Right cardiac atrium (tissue), 5 donors: ENCODE measurements around the gene ACACB. TPM values are rescaled to one million over a fixed set of nuclear protein-coding genes. Genes with fewer than 3 reads are reported as not detected.

Experiments used
- ATAC-seq, 2 donors: fragments of 200-7000 bp; cut with Tn5 transposase; one replicate each; pipeline versions ENCODE4 v1.8.0 to v1.9.1; 2020; ENCODE audit warnings: moderate library complexity in 2 of 2, mild to moderate bottlenecking in 1 of 2
- DNase-seq, 3 donors: peaks; one replicate each; pipeline ENCODE4 v3.0.0-alpha.2; 2020
- H3K27ac ChIP-seq: one replicate; pipeline ENCODE4 v1.5.1; 2013; ENCODE audit warnings: mild to moderate bottlenecking, low read length, control low read depth, moderate library complexity
- H3K27me3 ChIP-seq: one replicate; pipeline ENCODE4 v1.6.1; 2013; ENCODE audit not compliant: control insufficient read depth, insufficient read depth
- H3K4me1 ChIP-seq: one replicate; pipeline ENCODE4 v1.6.1; 2013; ENCODE audit warnings: low read length; ENCODE audit not compliant: control insufficient read depth, insufficient read depth
- H3K4me3 ChIP-seq: one replicate; pipeline ENCODE4 v1.5.1; 2013; ENCODE audit warnings: low read length, control low read depth
- H3K9me3 ChIP-seq: one replicate; pipeline ENCODE4 v1.6.1; 2013; ENCODE audit warnings: low read length; ENCODE audit not compliant: control insufficient read depth
- WGBS: extraction: QIAGEN DNeasy Blood & Tissue Kit; methylation state at CpG from one replicate; pipeline ENCODE4 v1.1.7; 2013; 5-methylcytosine and 5-hydroxymethylcytosine counted together
- intact Hi-C, 4 donors: fragments of 100-400 bp; cut with DNase I; formaldehyde crosslinking; loops; one replicate each; pipeline versions ENCODE4 v1.11.0 to v1.14.0; 2022 to 2023
- polyA plus RNA-seq: library from polyadenylated mRNA; stranded (reverse); fragments of 200-250 nt; gene quantifications from one replicate; pipeline ENCODE4 v1.2.3, GENCODE V29; 2013
- total RNA-seq, 4 donors: library from RNA; stranded (reverse); fragmentation: NEBNext Ultra II Directional; extraction: Animal tissue kit (Norgen Biotek cat#: 25700); gene quantifications; one replicate each; pipeline ENCODE4 v1.2.1, GENCODE V29; 2021
- donor health status: healthy with polysubstance abuse.
- donor health status: DM: no; HTN: yes; CAD: no.
- donor health status: DM: no; HTN: no; CAD: no.
- donor health status: DM: no; HTN: yes; CAD: no; lungs with severe emphysema.
- donor health status: DM: yes; HTN: yes; CAD: no.

ACACB gene
- total and polyA plus RNA-seq, 5 donors, result 87.1 to 128 (median 115) TPM

DNA sequence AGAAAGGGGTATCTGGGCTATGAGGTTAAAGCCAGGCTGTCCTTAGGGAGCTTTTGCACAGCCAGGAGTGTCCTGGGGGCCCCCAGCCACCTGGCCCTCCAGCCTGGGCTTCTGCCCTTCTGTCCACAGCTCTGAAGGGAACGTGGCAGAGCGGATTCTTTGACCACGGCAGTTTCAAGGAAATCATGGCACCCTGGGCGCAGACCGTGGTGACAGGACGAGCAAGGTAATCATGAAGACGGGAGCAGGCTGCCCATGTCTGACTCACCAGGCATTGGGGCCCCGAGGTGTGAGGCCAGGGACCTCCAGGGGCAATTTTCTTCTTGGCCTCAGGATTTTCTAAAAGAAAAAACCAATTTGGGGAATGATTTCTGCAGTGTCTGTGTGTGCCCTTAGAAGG is 139.6 kb downstream of the ACACB start:
- no peaks in the 10 kb centered on the region for H3K4me1 ChIP-seq
- no peaks in the 10 kb centered on the region for H3K27me3 ChIP-seq
- no peaks in the 10 kb centered on the region for H3K9me3 ChIP-seq
- ATAC-seq (no peak), DNase-seq (no peak)
- no peak overlapping the region for H3K27ac ChIP-seq
- no peak overlapping the region for H3K4me3 ChIP-seq
- intact Hi-C loops, result no loop called here
- 82% methylated on average over 8 of the region's 8 CpGs for WGBS

DNA sequence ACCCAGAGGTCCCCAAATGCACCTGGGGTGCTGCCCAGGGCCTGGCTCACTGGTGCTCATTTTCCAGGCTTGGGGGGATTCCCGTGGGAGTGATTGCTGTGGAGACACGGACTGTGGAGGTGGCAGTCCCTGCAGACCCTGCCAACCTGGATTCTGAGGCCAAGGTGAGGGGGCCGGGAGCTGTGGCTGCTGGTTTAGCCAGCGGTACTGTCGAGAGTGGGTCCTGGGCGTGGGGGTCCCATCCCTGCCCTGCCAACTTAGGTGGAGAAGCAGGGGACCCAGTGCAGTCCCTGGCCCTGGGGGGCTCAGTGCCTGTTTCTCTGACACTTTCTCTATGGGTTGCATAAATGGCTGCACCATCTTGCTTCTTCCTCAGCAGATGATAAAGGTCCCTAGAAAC is 141.8 kb downstream of the ACACB start:
- 90% methylated on average over 6 of the region's 6 CpGs for WGBS
- no peaks in the 10 kb centered on the region for H3K27me3 ChIP-seq
- ATAC-seq, result no peak
- no peaks in the 10 kb centered on the region for H3K4me1 ChIP-seq
- intact Hi-C loops, result no loop called here
- no peak for DNase-seq
- H3K9me3 ChIP-seq, result no peaks in the 10 kb centered on the region
- H3K27ac ChIP-seq, result no peak overlapping the region
- no peak overlapping the region for H3K4me3 ChIP-seq

DNA sequence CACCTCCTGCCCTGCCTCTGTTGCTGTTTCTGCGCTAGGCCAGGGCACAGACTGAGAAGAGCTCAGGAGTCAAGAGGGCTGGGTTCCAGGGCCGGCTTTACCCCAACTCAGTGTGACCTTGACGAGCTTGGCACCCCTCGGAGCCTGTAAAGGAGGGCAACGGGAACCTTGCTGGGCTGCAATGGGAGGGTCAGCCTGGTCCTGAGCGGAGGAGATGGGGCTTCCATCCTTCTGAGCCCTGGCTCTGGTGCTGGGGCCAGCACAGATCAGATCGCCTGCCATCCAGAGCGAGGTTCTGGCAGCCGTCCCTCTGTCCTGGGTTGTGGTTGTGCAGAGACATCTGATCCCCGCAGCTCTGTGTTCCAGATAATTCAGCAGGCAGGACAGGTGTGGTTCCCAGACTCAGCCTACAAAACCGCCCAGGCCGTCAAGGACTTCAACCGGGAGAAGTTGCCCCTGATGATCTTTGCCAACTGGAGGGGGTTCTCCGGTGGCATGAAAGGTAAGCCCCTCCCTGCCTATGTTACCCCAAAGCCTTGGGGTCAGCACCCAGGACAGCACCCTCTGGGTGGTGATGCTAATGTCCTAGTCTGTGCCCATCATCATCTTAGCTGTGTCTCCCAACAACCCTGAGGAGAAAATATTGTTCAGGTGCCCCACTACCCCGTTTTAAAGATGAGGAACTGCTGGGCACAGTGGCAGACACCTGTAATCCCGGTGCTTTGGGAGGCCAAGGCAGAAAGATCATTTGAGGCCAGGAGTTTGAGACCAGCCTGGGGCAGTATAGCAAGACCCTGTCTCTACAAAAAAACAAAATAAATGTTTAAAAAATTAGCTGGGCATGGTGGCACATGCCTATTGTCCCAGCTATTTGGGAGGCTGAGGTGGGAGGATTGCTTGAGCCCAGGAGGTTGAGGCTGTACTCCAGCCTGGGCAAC is 142.5 kb downstream of the ACACB start:
- intact Hi-C loops, result no loop called here
- H3K27ac ChIP-seq, result no peak overlapping the region
- H3K4me3 ChIP-seq, result no peak overlapping the region
- WGBS, result 86% methylated on average over 16 of the region's 16 CpGs
- ATAC-seq (no peak), DNase-seq (no peak)
- H3K9me3 ChIP-seq, result no peaks in the 10 kb centered on the region
- H3K4me1 ChIP-seq, result no peaks in the 10 kb centered on the region
- no peaks in the 10 kb centered on the region for H3K27me3 ChIP-seq

DNA sequence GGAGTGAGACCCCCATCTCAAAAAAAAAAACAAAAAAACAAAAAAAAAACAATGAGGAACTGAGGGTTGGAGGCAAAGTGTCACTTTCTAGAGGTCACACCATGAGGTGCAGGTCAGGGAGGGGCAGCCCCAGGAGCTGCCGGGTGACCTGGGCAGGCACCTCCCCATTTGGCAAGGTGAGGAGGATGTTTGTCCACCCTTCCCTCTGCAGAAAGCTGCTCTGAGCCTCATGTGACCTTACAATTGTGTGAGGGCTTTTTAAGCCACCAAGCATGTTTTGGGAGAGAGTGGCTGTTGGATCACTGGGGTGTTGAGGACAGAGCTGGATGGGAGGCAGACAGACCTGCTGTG is 143.1 kb downstream of the ACACB start:
- H3K27ac ChIP-seq, result no peak overlapping the region
- H3K9me3 ChIP-seq, result no peaks in the 10 kb centered on the region
- H3K27me3 ChIP-seq, result no peaks in the 10 kb centered on the region
- intact Hi-C loops, result no loop called here
- ATAC-seq (no peak), DNase-seq (no peak)
- H3K4me3 ChIP-seq, result no peak overlapping the region
- 85% methylated on average over 1 of the region's 1 CpG for WGBS
- H3K4me1 ChIP-seq, result no peaks in the 10 kb centered on the region

DNA sequence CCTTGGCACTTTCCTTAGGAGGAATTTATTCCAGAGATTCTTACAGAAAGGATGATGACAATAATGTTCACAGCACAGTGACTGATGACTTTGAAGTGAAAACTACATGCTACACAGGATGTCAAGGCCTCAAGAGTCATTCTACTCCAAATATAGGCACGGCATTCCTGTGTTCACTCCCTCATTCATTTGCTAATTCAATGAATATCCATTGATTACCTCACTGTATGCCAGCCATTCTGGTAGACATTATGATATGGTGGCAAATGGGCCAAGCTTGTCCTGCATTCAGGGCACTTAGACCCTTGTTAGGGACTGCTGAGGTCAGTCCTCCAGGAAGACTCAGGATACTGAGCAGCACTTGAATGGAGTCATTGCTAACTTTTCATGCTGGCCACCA is 144.7 kb downstream of the ACACB start:
- Histone ChIP-seq H3K27ac (no peak overlapping the region), H3K4me3 (no peak overlapping the region), H3K9me3 (no peaks in the 10 kb centered on the region), H3K27me3 (no peaks in the 10 kb centered on the region), H3K4me1 (no peaks in the 10 kb centered on the region)
- DNase-seq, result no peak
- WGBS, result 96% methylated on average over 1 of the region's 1 CpG
- no peak for ATAC-seq
- intact Hi-C loops, result loop anchor here in 3 of 4 donors (5.0 to 10.0 kb wide), 2 partner anchors 124 to 126 kb away; no protein-coding TSS in a partner anchor

DNA sequence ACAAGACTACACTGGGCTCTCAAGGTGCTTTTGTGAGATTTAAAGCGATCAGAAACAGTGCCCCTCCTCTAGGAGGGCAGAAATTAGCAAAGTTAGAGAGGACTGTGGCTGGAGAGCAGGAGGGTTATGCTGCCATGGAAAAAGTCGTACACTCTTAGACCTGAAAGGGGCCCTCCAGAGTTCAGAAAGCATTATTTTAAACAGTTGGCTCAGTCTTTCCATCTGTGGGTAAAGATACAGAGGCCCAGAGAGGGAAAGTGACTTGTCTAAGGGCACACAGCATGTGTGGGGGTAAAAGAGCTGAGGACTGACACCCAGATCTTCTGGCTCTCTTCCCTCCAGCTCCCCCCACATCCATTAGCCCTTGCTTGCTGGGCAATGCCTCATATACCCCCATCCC is 145.6 kb downstream of the ACACB start:
- WGBS, result 93% methylated on average over 2 of the region's 2 CpGs
- Histone ChIP-seq H3K9me3 (no peaks in the 10 kb centered on the region), H3K4me3 (no peak overlapping the region), H3K27me3 (no peaks in the 10 kb centered on the region), H3K27ac (no peak overlapping the region), H3K4me1 (no peaks in the 10 kb centered on the region)
- ATAC-seq (no peak), DNase-seq (no peak)
- intact Hi-C loops, result loop anchor here in 3 of 4 donors (5.0 to 10.0 kb wide), 2 partner anchors 123 to 125 kb away; no protein-coding TSS in a partner anchor

DNA sequence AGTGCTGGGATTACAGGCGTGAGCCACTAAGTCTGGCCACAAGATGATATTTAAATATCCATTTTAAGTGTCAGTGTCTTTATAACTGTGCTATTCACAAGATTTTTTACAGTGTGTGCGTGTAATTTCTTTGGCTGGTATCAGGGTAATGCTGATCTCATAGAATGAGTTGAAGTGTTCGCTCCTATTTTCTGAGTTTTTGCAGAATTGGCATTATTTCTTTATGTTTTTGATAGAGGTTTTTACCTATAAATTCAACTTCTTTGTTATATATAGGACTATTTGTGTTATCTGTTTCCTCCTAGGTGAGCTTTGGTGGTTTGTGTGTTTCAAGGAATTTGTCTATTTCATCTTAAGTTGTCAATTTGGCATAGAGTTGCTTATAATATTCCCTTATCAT is 147.1 kb downstream of the ACACB start:
- Histone ChIP-seq H3K27me3 (no peaks in the 10 kb centered on the region), H3K27ac (no peak overlapping the region), H3K4me1 (no peaks in the 10 kb centered on the region), H3K9me3 (no peaks in the 10 kb centered on the region), H3K4me3 (no peak overlapping the region)
- ATAC-seq, result no peak
- intact Hi-C loops, result loop anchor here in 3 of 4 donors (5.0 to 10.0 kb wide), 2 partner anchors 121 to 124 kb away; no protein-coding TSS in a partner anchor
- no peak for DNase-seq
- WGBS, result over 99% methylated on average over 3 of the region's 3 CpGs

DNA sequence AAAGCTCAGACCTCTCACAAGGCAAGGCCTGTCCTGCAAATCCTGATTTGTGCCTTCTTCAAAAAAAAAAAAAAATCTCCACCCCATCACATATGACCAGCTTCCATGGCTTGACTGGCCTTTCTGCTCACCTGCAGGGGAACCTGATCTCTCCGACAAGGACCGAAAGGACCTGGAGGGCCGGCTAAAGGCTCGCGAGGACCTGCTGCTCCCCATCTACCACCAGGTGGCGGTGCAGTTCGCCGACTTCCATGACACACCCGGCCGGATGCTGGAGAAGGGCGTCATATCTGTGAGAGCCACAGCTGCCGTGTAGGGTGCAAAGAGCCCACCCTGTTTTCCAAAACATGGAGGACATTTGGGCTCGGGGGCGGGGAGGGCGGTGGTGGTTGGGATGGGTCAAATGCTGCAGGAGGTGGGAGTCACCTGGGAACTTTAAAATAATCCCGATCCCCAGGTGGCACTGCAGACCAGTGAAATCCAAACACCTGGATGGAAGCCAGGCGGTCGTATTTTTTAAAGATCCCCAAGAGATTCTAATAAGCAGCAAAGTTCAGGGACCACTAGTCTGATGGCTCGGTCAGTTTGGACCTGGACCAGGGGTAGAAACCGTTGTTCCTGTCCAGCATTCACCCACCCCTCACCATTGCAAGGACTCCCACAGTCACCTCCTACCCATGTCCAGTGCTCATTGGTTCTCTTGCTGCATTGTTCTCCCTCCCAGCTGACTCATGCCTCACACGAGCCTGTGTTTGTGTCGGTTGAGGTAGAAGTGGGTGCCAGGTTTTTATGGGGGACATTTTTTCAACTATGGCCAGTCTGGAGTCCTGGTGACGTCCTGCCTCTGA is 147.9 kb downstream of the ACACB start:
- Histone ChIP-seq H3K27ac (no peak overlapping the region), H3K9me3 (no peaks in the 10 kb centered on the region), H3K4me3 (no peak overlapping the region), H3K4me1 (peaks cover 3% of the 10 kb centered on the region), H3K27me3 (no peaks in the 10 kb centered on the region)
- WGBS, result 48% methylated on average over 23 of the region's 23 CpGs
- intact Hi-C loops, result loop anchor here (2.0 to 10.0 kb wide), 3 partner anchors 120 to 123 kb away; no protein-coding TSS in a partner anchor
- DNase-seq (peak; percentile 78 to 89 (median 89)), ATAC-seq (peak; percentile 67 to 72)

DNA sequence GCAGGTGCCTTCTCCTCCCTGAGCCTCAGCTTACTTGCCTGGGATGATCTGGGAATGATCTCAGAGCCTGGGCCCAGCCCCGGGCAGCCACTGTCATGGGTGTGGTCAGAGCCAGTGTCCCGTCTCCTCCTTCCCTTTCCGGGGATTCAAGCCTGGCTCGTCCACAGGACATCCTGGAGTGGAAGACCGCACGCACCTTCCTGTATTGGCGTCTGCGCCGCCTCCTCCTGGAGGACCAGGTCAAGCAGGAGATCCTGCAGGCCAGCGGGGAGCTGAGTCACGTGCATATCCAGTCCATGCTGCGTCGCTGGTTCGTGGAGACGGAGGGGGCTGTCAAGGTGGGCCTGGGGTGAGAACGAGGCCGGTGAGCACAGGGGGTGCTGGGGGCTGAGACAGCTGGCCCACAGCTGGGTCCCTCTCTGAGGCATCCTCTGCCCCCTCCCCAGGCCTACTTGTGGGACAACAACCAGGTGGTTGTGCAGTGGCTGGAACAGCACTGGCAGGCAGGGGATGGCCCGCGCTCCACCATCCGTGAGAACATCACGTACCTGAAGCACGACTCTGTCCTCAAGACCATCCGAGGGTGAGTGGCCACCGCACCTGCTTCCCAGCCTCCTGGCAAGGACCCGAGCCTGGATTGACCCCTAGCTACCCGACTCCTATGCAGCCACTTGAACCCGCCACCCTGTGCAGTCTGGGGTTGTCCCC is 148.7 kb downstream of the ACACB start:
- Histone ChIP-seq H3K9me3 (no peaks in the 10 kb centered on the region), H3K4me1 (peaks cover 4% of the 10 kb centered on the region), H3K4me3 (no peak overlapping the region), H3K27ac (no peak overlapping the region), H3K27me3 (no peaks in the 10 kb centered on the region)
- 83% methylated on average over 27 of the region's 27 CpGs for WGBS
- DNase-seq (no peak), ATAC-seq (peak; percentile 17 to 27)
- intact Hi-C loops, result loop anchor here (2.0 to 10.0 kb wide), 3 partner anchors 120 to 122 kb away; no protein-coding TSS in a partner anchor

DNA sequence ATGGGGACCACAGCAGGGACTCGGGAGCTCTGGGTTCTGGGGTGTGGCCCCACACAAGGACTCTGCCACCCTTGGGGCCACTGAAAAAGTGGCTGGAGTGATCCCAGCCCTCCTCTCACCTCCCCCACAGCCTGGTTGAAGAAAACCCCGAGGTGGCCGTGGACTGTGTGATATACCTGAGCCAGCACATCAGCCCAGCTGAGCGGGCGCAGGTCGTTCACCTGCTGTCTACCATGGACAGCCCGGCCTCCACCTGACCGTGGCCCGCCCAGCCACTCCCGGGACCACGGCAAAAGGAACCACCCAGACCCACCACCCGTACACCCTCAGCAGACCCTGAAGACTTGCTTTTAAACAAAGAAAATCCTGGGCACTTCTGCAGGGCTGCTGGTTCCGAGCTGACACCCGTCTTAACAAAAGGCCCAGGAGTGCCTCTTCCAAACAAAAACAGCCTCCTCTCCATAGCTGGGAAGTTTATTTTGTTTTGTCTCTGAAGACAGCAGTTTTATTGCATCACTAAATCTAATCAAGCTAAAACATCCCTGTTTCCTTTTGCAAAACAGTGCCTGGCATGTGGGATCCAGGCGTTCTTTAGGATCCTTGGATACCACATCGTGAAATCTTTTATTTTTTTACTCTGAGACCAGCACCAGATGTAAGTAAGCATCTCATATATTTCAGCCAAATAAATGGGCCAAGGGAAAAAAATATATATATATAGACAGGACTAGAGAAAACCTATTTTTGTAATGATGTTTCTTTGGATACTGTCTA is 149.9 kb downstream of the ACACB start:
- 85% methylated on average over 16 of the region's 16 CpGs for WGBS
- no peaks in the 10 kb centered on the region for H3K27me3 ChIP-seq
- H3K4me3 ChIP-seq, result no peak overlapping the region
- peaks cover 4% of the 10 kb centered on the region for H3K4me1 ChIP-seq
- H3K27ac ChIP-seq, result no peak overlapping the region
- ATAC-seq (peak in 1 of 2 donors; percentile 4), DNase-seq (no peak)
- no peaks in the 10 kb centered on the region for H3K9me3 ChIP-seq
- intact Hi-C loops, result loop anchor here in 1 of 4 donors (10.0 kb wide), 1 partner anchor 119 kb away; no protein-coding TSS in a partner anchor
